Gastroesophageal sphincter (tissue), 4 donors: ENCODE results near the gene HERC2. TPM values are rescaled to one million over a fixed set of nuclear protein-coding genes. Genes with fewer than 3 reads are reported as not detected.
A peak's percentile ranks its signal among the peaks of the same experiment; 100 is the strongest.
"Not testable (repeated sequence)": the region's sequence is repeated elsewhere in the genome, so short reads cannot be mapped to it uniquely, and the experiment has no call there.

ENCODE experiments used
- ATAC-seq: fragments of 150-250 bp; one replicate; pipeline ENCODE4 v1.9.1; 2016; ENCODE audit warnings: mild to moderate bottlenecking, moderate library complexity
- H3K27ac ChIP-seq, 4 donors: fragments of 200-600 bp; sonication (generic) in 3 of 4; 1 replicate in 3 of 4; 2 replicates in 1 of 4; pipeline ENCODE4 v1.5.1; 2016 to 2019
- H3K27me3 ChIP-seq: fragments of 200-600 bp; sonication (generic); one replicate; pipeline ENCODE4 v1.5.1; 2019
- H3K36me3 ChIP-seq, 2 donors: fragments of 200-600 bp; sonication (generic); one replicate each; pipeline ENCODE4 v1.5.1; 2019; ENCODE audit warnings: control low read depth in 1 of 2
- H3K4me1 ChIP-seq, 3 donors: fragments of 200-600 bp; sonication (generic); 1 replicate in 2 of 3; 2 replicates in 1 of 3; pipeline ENCODE4 v1.5.1; 2016 to 2019; ENCODE audit warnings: control low read depth in 2 of 3
- H3K4me3 ChIP-seq, 2 donors: fragments of 200-600 bp; sonication (generic); one replicate each; pipeline ENCODE4 v1.5.1; 2019; ENCODE audit warnings: mild to moderate bottlenecking in 1 of 2, moderate library complexity in 1 of 2
- H3K9me3 ChIP-seq, 3 donors: fragments of 200-600 bp; sonication (generic); one replicate each; pipeline ENCODE4 v1.5.1; 2017 to 2019; ENCODE audit warnings: control low read depth in 2 of 3
- WGBS, 2 donors: methylation state at CpG; one replicate each; pipeline ENCODE4 v1.1.5; 2018; ENCODE audit warnings: low coverage in 1 of 2; 5-methylcytosine and 5-hydroxymethylcytosine counted together
- total RNA-seq, 4 donors: library from RNA; depleted of rRNA; stranded (reverse); fragments of >200 nt; gene quantifications; one replicate each; pipeline ENCODE4 v1.1.0, GENCODE V29; 2016

HERC2 gene, protein sequence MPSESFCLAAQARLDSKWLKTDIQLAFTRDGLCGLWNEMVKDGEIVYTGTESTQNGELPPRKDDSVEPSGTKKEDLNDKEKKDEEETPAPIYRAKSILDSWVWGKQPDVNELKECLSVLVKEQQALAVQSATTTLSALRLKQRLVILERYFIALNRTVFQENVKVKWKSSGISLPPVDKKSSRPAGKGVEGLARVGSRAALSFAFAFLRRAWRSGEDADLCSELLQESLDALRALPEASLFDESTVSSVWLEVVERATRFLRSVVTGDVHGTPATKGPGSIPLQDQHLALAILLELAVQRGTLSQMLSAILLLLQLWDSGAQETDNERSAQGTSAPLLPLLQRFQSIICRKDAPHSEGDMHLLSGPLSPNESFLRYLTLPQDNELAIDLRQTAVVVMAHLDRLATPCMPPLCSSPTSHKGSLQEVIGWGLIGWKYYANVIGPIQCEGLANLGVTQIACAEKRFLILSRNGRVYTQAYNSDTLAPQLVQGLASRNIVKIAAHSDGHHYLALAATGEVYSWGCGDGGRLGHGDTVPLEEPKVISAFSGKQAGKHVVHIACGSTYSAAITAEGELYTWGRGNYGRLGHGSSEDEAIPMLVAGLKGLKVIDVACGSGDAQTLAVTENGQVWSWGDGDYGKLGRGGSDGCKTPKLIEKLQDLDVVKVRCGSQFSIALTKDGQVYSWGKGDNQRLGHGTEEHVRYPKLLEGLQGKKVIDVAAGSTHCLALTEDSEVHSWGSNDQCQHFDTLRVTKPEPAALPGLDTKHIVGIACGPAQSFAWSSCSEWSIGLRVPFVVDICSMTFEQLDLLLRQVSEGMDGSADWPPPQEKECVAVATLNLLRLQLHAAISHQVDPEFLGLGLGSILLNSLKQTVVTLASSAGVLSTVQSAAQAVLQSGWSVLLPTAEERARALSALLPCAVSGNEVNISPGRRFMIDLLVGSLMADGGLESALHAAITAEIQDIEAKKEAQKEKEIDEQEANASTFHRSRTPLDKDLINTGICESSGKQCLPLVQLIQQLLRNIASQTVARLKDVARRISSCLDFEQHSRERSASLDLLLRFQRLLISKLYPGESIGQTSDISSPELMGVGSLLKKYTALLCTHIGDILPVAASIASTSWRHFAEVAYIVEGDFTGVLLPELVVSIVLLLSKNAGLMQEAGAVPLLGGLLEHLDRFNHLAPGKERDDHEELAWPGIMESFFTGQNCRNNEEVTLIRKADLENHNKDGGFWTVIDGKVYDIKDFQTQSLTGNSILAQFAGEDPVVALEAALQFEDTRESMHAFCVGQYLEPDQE (N-terminal part only)
- total RNA-seq, result 10 to 100 TPM; 38.6 to 94.6 (median 56.1) TPM

- WGBS, 2 donors, result no CpG with 5 or more reads among the region's 52 CpGs
- Histone ChIP-seq H3K4me3 (peak within 1 kb of the TSS; percentile 29 to 44), H3K27ac (peak within 1 kb of the TSS in 3 of 4 donors; percentile 65 to 82 (median 66))
- not testable (repeated sequence) for H3K27me3 ChIP-seq, H3K4me1 ChIP-seq, H3K9me3 ChIP-seq, ATAC-seq, H3K36me3 ChIP-seq
These were observed at the start of gene HERC2 for GRCh38 chr15:28322129-28322588. Gene HERC2, minus strand, starts transcription at chr15:28322179. Its CDS starts 746 bp downstream, at chr15:28321433.

GRCh38 chr15:28365502-28365901, 43.5 kb upstream of the HERC2 start:
- H3K27ac ChIP-seq, H3K4me3 ChIP-seq, ATAC-seq, H3K36me3 ChIP-seq, H3K27me3 ChIP-seq, H3K9me3 ChIP-seq, H3K4me1 ChIP-seq: not testable (repeated sequence)
- WGBS, 2 donors, result no CpG with 5 or more reads among the region's 17 CpGs

DNA sequence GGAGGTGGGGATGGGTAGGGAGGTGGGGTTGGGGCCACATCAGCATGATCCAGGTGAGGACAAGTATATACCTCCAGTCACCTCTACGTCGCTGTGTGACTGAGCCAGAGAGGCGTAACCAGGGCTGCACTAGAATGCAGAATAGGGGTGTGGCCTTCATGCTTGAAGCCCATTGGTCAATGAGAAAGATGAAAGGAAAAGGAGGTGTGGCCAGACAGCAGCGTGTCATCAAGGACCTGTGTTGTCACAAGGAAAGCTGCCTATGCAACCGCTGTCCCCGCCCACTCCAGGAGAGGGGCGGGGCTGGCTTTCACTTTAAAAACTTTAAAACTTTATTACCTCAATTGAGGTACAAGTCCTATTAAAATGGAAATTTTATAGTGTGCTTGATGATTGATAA, 36.0 kb upstream of the HERC2 start, which contains the start of gene GOLGA6L24:
Gene GOLGA6L24, minus strand, starts transcription at position 101 of the 400 bp plus-strand sequence. Its CDS starts 61 bp downstream, at position 40.
- no CpG with 5 or more reads among the region's 7 CpGs for WGBS, 2 donors
- H3K27me3 ChIP-seq, H3K27ac ChIP-seq, H3K4me3 ChIP-seq, ATAC-seq, H3K36me3 ChIP-seq, H3K9me3 ChIP-seq, H3K4me1 ChIP-seq: not testable (repeated sequence)

DNA sequence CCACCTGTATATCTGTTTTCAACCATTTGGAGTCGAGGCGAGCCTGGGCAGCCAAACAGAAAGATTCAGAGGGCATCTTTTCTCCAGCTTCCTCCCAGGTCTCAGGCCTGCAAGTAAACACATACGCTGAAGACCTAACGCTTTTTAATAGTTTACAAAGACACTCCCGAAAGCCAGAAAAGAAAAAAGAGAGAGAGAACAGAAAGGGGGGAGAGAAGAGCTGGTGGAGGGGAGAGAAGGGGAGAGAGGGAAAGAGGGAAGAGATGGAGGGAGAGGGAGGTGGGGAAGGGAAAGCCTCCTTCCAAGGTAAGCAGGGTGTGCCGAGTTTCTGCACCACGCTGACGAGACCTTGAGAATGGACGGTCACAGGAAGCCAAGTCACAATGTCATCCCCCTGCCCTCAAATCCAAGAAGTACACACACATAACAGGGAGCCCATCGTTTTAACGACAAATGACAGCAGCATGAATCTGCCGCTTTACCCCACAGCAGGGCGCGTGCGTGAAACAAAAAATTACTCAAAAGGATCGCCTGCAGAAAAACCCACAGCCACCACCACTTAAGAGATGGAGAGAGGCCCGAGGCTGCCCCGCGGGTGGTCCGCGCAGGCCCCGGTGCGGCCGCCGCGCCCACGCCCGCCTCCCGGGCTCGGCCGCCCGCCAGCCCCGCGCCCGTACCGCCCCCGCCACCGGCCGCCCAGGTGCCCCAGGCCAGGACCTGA, 461 bp downstream of the HERC2 start:
- Histone ChIP-seq H3K27ac (peak overlapping the region in 3 of 4 donors; percentile 65 to 82 (median 66)), H3K36me3 (peaks cover 0 to 11% of the 10 kb centered on the region in 2 donors), H3K4me3 (peak overlapping the region; percentile 29 to 44)
- not testable (repeated sequence) for H3K4me1 ChIP-seq, H3K27me3 ChIP-seq, ATAC-seq, H3K9me3 ChIP-seq
- WGBS, 2 donors, result 0% methylated on average over 3 of the region's 39 CpGs; no CpG with 5 or more reads in 1 of the 2 donors

DNA sequence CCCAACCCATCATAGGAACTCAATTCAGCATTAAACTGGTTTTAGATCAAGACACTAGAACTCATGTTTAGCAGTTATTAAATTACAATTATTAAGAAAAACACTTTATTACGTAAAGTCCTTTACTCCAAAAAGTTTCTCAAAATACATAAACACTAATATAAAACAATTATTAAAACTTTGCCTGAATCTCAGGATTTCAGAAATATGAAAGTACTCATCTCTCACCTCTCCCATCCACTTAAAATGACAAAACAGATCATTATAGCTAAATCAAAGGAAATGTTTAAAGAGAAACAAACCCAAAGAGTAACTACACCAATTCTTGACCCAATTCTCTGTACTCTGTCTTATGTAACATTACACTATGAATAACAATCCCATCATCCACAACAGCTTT, 2.3 kb downstream of the HERC2 start:
- H3K4me3 ChIP-seq, H3K4me1 ChIP-seq, H3K9me3 ChIP-seq, H3K27me3 ChIP-seq, ATAC-seq, H3K27ac ChIP-seq: not testable (repeated sequence)
- H3K36me3 ChIP-seq, result peaks cover 0 to 20% of the 10 kb centered on the region in 2 donors
- WGBS, 2 donors, result 86 to 100% methylated on average over 1 of the region's 1 CpG

DNA sequence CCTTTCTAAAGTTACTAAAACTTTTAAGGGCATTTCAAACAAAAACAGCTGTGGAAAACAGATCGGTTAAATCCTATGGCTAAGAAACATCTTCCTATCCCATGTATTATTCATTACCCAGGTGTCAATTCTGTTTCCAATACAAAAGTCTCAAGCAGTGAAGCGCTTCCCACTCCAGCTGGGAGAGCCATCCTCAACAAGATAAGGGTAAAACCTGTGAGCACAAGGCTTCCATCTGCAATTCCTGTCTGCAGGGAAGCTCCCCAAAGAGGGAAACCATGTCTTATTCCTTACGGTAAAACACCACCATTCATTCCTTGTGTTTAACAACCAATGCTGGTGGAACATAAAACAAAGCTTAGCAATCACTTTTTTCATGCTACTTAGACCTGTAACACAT, 3.2 kb downstream of the HERC2 start:
- no CpG with 5 or more reads among the region's 3 CpGs for WGBS, 2 donors
- H3K27me3 ChIP-seq, H3K9me3 ChIP-seq, ATAC-seq, H3K4me1 ChIP-seq, H3K4me3 ChIP-seq, H3K27ac ChIP-seq: not testable (repeated sequence)
- H3K36me3 ChIP-seq, result peaks cover 0 to 22% of the 10 kb centered on the region in 2 donors

DNA sequence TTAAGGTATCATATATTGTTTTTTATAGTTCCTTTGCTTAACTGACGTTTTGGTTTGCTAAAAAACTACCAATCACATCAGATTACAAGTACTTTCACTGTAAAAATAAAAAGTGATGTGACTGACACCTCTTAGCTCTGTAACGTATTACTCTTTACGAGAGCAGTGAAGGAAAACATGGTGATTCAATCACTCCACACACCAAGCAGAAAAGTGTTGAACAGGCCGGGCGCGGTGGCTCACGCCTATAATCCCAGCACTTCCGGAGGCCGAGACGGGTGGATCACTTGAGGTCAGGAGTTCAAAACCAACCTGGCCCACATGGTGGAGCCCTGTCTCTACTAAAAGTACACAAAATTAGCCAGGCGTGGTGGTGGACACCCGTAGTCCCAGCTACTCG, 3.9 kb downstream of the HERC2 start:
- not testable (repeated sequence) for H3K27ac ChIP-seq, H3K4me1 ChIP-seq, H3K4me3 ChIP-seq, H3K9me3 ChIP-seq, H3K27me3 ChIP-seq, ATAC-seq
- H3K36me3 ChIP-seq, result peaks cover 0 to 25% of the 10 kb centered on the region in 2 donors
- 90 to 95% methylated on average over 8 of the region's 13 CpGs for WGBS, 2 donors

DNA sequence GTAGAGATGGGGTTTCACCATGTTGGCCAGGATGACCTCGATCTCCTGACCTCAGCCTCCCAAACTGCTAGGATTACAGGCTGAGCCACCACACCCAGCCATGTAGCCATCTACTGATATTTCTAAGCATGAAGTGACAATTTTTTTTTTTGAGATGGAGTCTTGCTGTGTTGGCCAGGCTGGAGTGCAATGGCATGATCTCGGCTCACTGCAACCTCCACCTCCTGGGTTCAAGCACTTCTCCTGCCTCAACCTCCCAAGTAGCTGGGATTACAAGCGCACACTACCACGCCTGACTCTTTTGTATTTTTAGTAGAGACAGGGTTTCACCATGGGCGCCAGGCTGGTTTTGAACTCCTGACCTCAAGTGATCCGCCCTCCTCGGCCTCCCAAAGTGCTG, 5.0 kb downstream of the HERC2 start:
- ATAC-seq, H3K27me3 ChIP-seq, H3K9me3 ChIP-seq, H3K27ac ChIP-seq, H3K4me3 ChIP-seq, H3K4me1 ChIP-seq: not testable (repeated sequence)
- 94 to 100% methylated on average over 2 to 7 of the region's 7 CpGs for WGBS, 2 donors
- peaks cover 0 to 25% of the 10 kb centered on the region in 2 donors for H3K36me3 ChIP-seq

- not testable (repeated sequence) for H3K27ac ChIP-seq, ATAC-seq, H3K4me3 ChIP-seq, H3K9me3 ChIP-seq, H3K27me3 ChIP-seq, H3K4me1 ChIP-seq
- 50 to 69% methylated on average over 2 to 4 of the region's 11 CpGs for WGBS, 2 donors
- peaks cover 0 to 21% of the 10 kb centered on the region in 2 donors for H3K36me3 ChIP-seq
These were observed 11.5 kb downstream of the HERC2 start for GRCh38 chr15:28310454-28310853.

DNA sequence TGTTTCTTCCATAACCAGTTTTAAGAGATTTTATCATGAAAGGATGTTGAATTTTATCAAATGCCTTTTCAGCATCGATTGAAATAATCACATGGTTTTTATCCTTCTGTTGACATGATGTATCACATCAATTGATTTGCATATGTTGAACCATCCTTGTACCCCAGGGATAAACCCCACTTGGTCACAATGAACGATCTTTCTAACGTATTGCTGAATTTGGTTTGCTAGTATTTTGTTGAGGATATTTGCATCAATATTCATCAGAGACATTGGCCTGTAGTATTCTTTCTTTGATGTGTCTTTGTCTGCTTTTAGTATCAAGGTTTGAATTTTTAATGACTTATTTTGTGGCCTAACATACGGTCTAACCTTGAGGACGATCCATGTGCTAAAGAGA, 13.3 kb downstream of the HERC2 start:
- peaks cover 0 to 11% of the 10 kb centered on the region in 2 donors for H3K36me3 ChIP-seq
- WGBS, 2 donors, result 96 to 98% methylated on average over 5 of the region's 5 CpGs
- not testable (repeated sequence) for H3K27ac ChIP-seq, H3K4me1 ChIP-seq, H3K4me3 ChIP-seq, H3K9me3 ChIP-seq, H3K27me3 ChIP-seq, ATAC-seq

- WGBS, 2 donors, result 94% methylated on average over 2 of the region's 2 CpGs; no CpG with 5 or more reads in 1 of the 2 donors
- H3K4me3 ChIP-seq, H3K27me3 ChIP-seq, H3K36me3 ChIP-seq, H3K27ac ChIP-seq, ATAC-seq, H3K9me3 ChIP-seq, H3K4me1 ChIP-seq: not testable (repeated sequence)
These were observed 16.3 kb downstream of the HERC2 start for GRCh38 chr15:28305700-28306099.

DNA sequence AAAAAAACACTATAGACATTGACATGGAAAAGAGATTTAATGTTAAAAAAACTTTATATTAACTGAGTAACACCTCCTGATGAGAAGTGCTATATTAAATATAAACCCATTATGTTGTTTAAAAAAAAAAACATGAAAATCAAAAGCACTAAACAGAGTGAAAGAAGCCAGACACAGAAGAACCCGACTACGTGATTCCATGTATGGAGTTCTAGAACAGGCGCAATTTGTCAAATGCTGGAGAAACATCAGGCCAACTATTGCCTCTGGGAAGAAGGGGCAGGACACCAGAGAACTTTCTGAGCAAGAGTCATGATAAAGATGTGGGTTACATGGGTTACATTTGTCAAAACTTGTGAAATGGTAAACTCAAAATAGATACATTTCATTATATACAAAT, 24.5 kb downstream of the HERC2 start:
- H3K27me3 ChIP-seq, H3K27ac ChIP-seq, H3K4me1 ChIP-seq, ATAC-seq, H3K4me3 ChIP-seq, H3K9me3 ChIP-seq: not testable (repeated sequence)
- peaks cover 0 to 15% of the 10 kb centered on the region in 2 donors for H3K36me3 ChIP-seq
- 36 to 40% methylated on average over 1 to 3 of the region's 3 CpGs for WGBS, 2 donors
